GM18519 (cell line): ENCODE results near the gene ALDH8A1.
"Not testable (repeated sequence)": the region's sequence is repeated elsewhere in the genome, so short reads cannot be mapped to it uniquely, and the experiment has no call there.

ENCODE experiments used
- ATAC-seq: cut with Tn5 transposase; IDR thresholded peaks from one replicate; pipeline ENCODE4 v1.9.1; 2021; ENCODE audit warnings: mild to moderate bottlenecking, moderate library complexity; ENCODE audit not compliant: unreplicated experiment, low FRiP score

Gene ALDH8A1

DNA sequence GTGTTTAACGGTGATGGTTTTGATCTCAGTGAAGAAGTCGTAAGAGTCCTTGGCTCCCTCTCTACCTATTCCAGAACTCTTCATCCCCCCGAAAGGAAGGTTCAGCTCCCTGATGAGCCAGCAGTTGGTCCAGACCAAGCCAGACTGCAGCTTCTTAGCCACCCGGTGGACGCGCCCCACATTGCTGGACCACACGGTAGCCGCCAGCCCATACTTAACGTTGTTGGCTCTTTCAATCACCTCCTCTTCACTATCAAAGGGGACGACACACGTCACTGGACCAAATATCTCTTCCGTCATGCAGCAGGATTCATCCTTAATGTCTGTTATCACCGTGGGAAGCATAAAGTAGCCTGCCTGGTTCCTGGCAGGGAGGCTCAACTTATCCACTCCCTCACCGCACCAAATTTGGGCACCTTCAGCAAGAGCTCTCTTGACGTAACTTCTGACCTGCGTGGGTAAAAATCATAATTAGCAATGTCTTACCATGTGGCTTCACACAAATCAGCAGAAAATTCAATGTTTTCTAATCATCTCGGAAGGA is 31.4 kb downstream of the ALDH8A1 start:
- no peak for ATAC-seq

DNA sequence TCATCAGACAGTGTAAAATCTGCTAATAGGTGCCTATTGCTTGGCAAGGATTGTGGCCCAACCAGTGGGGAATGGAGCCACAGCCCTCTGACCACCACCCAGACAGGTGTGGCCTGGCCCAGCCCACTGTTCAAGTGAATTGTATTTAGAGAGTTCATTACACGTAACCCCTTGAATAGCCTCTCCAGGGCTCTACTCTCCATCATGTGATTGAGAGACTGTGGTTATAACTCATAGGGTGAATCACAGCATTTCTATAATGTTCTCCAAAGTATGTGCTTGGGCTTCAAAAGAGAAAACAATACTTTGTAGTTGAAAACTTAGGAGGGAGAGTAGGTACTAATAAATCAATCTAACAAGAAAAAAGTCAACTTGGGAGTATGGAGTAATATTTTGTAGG is 38.4 kb downstream of the ALDH8A1 start:
- no peak for ATAC-seq

DNA sequence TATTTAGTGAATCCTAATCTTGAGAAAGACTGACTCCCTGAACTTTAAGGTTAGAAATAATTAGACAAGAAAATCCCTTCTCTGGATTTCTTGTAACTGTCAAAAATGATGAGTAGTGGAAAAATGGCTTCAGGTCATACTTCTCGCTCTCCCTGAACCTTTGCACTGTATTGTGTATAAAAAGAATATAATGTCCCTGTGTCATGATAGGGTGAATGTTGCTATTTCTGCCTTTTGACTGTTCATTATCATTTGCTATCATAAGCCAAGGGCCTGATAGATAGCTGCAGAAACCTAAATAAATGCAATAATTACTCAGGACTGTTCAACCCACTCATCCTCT is 39.3 kb downstream of the ALDH8A1 start:
- no peak for ATAC-seq

DNA sequence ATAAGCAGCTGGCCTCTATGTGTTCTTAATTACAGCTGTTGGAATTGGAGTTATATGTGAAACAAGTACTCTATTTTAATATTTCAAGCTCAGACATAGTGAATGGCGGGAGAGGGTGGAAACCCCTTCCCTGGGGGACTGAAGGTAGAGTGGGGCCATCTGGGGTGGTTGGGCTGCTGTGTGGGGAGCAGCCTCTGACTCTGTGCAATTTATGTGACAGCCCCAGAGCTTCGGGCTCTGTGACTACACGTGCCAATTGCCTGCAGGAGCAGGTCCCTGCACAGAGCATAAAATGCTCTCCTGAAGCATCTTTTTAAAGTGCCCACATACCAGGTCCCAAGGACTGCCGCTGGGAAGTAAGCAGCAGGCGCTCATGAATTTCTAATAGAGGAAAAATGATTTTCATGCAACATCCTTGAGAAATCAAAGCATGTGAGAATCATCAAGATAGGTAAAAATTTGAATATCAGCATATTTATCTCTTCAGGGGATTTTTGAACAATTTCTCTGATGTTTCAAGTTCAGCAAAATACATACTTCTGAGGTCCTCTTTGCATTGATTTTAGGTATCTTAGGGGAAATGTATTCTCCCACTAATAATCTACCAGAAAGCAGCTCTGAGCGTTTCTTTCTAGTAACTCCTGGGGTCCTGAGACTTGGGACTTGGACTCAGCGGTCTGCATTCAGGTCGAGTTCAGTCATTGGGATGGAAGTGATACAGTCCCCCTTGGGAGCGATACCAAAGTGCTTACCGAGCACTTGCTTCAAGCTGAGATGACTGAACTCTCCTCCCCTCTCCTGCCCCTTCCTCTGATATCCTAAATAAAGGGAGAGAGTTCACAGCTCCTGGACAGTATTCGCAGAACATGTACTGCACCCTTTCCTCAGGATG is 40.0 kb downstream of the ALDH8A1 start:
- ATAC-seq = no peak

DNA sequence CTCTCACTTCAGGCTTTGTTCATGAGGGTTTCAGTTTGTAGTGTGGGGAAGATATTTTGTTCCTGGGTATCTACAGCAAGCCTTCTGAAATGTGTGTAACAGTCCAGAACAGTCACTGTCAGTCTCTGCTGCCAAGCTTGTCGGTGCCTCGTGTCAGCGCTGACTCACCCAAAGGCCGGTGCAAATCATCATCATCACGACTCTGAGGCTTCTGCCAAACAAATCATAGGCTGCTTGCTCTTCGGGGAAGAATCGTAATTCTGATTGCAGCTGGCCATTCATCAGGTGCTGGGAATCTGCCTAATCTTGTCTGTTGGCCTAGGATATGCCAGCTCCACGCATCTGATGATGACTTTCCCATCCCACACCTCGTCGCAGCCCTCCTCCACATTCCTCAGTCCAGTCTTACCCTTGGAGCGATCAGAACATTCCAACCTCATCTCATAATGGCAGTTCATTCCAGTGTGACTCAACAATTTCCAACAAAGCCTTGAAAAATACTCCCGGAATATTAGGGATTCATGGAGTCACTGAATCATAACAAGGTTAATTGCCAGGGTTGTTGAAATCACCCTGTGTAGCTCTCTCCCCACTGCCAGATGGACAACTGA is 40.9 kb downstream of the ALDH8A1 start:
- no peak for ATAC-seq

DNA sequence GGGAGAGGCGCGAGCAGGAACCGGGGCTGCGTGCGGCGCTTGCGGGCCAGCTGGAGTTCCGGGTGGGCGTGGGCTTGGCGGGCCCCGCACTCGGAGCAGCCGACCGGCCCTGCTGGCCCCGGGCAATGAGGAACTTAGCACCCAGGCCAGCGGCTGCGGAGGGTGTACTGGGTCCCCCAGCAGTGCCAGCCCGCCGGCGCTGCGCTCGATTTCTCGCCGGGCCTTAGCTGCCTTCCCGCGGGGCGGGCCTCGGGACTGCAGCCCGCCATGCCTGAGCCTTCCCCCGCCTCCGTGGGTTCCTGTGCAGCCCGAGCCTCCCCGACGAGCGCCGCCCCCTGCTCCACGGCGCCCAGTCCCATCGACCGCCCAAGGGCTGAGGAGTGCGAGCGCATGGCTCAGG is 45.2 kb downstream of the ALDH8A1 start:
- ATAC-seq = not testable (repeated sequence)

DNA sequence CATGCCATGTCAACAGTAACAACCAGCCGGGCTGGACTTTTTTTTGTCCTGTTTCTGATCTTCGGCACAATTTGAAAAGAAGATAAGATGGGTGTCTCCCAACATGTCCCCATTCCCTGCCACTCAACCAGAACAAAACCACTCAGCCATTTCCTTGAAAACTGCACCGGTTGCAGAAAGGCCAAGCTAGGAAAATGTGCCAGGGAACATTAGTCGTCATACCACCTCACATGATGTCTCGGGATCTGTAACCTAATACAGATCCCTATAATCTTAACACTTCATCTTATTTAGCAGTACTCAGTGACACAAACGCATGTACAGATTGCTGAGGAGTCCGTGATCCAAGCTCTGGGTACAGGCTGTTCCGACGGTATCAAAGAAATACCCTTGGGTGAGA is 46.5 kb downstream of the ALDH8A1 start:
- no peak for ATAC-seq

DNA sequence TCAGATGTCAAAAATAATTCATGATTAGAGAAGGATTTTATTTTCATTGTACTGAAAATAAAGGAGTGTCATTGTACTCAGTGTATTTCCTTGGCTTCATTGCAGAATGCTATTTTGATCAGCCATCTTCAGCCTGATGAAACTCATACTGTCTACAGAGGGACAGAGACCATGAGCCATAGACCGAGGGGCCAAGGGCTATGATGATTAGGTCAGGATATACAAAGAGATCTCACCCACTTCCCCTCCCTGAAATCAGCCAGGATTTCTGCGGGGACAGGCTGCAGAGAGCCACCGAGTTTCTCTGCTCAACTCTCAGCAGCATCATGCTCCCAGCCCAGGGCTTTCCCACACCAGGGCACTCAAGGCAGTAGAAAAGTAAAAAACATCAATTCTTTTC is 47.0 kb downstream of the ALDH8A1 start:
- ATAC-seq = no peak

DNA sequence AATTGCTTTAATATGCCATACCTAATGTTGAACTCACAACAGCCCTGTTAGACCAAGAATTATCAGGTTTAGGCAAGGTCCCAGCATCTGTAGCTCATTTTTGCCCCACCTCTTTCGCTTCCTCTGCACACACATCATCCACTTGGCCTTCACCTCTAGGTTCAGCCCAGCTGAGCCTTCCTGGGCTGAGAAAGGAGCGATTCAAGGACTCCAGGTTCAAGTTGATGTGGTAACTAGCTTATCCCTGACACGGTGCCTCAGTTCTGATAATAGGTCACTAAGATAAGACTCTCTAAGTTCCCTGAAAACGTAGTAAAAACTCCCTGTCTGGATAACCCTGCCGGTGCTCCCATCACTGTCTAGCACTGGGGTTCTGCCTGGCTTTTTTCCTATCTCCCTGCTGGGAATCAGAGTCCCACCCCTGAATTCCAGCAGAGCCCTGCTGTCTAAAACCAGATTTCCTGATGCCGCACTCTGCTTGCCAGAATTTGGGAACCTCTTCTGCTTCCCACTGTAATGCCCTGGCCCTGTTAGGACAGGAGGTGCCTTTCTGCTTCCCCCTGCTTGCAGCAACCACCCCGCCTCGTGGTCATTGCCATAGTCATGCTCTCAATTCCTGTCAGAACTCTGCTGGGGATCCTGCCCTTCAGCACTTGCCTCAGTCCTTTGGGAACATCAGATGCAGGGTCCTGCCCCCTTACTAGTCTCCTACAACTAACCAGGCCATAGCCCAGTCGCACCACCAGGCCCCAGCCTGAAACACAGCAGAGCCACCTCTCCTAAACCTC is 47.6 kb downstream of the ALDH8A1 start:
- no peak for ATAC-seq

DNA sequence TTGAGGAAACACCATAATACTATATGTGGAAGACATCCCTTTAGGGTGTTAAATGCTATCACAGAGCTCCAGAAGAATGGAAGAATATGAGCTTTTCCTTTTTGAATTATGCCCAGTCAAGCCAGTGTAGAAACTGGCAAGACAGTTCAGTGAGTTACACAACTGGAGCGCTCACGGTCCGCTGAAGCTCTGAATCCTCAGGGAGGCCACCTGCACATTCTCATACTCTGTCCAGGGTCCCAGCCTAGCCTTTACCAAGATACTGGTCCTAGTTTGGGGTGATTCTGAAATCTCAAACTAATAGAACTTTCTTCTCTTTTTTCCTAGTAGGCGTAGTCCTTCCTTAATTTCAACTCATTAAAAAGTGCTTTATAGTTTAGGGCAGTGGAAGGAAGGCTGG is 51.3 kb downstream of the ALDH8A1 start:
- no peak for ATAC-seq

DNA sequence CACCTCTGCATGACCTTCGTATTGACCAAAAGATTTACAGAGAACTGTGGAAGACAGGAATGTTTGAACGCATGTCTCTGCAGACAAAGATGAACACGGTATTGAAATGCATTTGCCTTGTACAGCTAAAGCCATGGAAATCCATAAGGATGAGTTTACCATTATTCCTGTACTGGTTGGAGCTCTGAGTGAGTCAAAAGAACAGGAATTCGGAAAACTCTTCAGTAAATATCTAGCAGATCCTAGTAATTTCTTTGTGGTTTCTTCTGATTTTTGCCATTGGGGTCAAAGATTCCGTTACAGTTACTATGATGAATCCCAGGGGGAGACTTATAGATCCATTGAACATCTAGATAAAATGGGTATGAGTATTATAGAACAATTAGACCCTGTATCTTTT is 51.7 kb downstream of the ALDH8A1 start:
- ATAC-seq = not testable (repeated sequence)

DNA sequence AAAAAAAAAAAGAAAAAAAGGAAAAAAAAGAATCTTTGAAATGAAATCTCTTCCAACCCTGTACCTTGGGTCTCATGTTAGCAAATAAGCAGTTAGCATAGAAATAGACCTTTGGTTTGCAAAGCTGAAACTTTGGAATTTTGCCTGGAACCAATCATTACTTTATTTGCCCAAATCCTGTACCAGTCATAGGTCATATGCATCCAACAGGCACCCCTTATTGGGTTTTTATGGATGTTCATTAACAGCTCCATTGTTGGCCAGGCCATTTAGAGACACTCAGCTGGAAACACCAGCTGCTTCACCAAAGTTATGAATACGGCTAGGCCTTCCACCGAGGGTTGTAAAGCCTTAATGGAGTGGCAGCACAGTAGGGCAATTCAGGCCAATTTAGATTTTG is 53.0 kb downstream of the ALDH8A1 start:
- ATAC-seq = no peak

DNA sequence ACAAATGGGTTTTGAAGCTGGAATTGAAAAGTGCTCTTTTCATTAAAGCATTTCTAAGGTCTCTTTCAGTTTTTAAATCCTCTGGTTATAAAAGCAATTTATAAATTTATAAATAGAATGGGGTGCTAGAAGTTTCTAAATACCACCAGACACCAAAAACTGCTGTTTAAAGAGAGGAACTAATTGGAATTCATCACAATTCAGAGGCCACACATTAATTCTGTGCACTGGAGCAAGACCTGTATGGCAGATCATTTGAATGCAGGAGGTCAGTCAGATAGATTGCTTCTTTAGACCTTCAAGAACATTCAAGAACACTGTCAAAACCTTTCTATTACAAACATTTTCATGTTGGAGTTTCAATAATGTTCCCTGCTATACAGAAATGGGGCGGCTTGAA is 55.1 kb downstream of the ALDH8A1 start:
- no peak for ATAC-seq

DNA sequence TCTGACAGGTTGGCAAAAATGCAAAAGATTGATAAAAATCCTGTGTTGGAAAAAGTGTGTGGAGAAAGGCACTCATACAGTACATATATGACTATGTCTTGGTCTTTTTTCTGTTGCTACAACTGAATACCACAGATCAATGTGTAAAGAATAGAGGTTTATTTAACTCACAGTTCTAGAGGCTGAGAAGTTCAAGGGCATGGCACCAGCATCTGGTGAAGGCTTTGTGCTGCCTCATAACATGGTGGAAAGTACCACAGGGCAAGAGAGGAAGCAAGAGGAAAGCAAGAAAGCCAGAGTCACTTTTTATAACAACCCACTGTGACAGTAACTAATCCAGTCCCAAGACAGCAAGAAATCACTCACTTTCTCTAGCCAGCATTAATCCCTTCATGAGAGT is 57.5 kb downstream of the ALDH8A1 start:
- ATAC-seq = no peak

DNA sequence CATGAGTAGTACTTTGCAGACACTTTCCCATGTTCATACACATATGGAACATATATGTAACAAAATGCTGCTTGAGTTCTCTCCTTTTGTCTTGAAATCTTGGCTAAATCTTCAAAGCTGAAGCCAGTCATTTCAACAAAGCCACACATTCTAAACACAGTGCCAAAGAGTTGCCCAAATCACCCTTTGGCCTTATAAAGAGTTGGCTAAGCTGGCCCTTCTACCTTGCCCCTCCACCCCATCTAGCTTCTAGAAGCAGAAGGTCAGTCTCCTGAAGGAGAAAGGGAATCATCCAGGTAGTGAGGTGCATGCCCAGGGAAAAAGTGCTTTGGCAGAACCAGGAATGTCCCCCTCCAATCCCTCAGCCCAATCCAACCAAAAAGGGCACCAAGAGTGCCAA is 58.3 kb downstream of the ALDH8A1 start:
- no peak for ATAC-seq

DNA sequence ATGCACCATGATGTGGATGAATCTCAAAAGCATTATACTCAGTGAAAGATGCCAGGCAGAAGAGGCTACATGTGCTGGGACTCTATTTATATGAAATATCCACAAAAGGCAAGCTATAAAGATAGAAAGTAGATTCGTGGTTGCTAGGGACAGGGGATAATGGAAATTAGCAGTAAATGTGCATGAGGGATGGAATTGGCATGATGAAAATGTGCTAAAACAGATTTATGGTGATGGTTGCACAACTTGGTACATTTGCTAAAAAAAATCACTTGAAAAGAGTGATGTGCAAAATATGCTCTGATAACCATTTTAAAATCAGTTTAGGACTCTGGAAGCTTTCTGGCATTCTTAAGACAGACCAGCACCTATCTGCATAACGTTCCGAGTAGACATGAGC is 61.6 kb downstream of the ALDH8A1 start:
- no peak for ATAC-seq

DNA sequence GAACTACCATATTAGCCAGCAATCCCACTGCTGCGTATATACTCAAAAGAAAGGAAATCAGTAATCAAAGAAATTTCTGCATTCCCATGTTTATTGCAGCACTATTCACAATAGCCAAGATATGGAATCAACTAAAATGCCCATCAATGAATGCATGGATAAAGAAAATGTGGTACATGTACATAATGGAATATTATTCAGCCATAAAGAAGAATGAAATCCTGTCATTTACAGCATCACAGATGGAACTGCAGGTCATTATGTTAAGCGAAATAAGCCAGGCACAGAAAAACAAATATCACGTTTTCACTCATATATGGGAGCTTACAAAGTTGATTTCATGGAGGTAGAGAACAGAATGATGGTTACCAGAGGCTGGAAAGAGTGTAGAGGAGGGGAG is 65.1 kb downstream of the ALDH8A1 start:
- ATAC-seq = no peak

DNA sequence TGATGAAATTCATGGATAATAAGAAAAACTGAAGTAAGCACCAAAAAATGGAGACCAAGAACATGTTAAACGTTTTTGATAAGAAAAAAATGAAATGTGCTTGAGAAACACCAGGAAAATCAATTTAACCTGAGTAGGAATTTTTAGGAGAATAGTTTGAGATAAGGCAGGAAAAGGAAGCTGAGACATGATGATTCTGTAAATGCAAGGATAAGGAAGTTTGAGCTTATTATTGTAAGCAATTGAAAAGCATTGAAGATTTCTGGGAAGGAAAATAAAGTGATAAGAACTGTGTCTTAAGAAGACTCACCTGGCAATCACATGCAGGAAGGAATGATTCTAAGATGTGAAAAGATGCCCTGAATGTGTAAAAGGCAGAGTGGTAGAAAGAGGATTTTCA is 66.6 kb downstream of the ALDH8A1 start:
- no peak for ATAC-seq

DNA sequence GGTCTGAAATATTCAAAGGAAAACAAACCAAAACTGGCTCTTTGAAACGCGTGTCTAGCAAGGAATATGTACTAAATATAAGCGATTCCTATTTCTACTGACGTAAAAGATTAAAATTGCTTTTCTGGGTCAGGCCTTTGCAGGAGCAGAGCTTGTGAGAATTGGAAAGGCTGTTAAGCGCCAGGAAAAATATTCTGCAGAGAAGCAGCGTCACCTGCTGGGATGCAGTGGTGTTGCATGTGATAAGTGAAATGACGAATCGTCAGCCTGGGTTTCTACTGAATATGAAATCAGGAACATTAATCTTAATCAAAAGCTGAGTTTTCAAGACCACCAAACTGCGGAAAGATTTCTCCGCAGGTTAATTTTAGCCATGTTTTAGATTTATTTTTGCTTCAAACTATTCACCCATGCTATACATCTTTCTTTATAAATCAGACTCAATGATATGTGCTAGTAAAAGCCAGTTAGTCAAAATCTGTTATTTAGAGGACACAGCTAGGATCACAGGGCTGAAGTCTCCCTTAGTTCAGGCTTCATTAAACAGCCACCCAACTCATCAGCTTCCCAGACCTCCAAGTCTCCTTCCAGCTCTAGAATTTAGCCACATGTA is 67.4 kb downstream of the ALDH8A1 start:
- no peak for ATAC-seq

DNA sequence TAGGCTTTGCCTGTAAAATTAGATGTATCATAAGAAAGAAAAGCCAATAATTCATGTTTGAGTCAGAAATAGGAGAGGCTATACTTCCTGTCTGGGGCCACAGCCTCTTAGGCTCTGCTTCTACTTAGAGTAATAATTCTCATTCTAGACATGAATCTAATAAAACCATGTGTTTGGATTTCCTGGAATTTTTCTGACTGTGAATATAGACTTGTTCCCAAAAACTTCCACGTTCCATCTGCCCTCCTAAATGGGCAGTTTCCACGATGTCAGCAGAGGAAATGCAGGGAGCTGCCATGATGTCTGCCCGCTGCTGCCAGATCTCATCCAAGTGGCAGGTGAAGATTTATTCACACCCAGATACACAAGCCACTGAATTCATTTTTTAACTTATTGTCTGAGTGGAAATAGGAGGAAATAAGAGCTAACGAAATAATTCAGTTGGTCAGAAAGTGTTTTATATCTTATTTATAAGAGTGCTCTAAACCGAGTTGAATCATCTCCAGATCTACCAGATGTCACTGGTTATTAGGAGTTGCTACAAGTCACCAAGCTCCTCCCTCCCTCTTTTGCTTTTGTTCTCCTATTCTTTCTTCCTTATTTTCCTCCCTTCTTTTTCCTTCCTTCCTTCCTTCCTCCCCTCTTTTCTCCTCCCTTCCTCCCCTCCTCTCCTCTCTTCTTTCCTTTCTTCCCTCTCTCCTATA is 69.3 kb downstream of the ALDH8A1 start:
- no peak for ATAC-seq
